Measurements from ENCODE around the gene MYBPH. TPM values are rescaled to one million over a fixed set of nuclear protein-coding genes. Genes with fewer than 3 reads are reported as not detected.

MYBPH gene
- total and polyA plus RNA-seq, 2 donors = 8.9 TPM; not detected in 1

DNA sequence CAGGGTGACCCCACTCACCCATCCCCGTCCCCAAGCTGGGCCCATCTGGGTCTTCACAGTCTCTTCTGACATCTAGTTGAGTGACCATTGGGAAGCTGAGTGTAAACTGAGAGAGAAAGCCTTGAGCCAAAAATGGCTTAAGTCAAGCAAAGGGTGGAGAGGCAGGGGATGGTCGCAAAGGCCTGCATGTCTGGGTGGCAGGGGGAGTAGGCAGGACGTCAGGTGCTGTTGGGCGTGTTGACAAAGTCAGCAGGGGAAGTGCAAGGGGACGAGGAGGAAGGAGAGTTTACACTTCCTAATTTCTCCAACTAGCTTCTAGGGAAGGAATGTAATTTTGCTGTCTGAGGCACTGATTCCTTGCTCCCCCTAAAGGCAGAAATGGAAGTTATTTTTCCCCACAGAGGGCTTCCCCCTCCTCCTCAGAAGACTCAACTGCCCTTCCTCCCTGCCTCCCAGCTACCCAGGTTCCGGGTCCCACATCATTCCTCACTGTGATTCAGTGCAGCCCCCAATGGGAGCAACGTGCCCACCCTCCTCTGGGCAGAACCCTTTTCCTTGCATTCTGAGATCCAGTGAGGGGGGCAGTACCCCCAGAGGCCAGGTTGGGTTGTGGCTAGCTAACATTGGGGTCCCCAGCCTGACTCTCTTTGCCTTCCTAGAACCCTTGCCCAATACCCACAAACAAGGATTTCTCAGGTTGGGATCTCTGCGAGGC, 49.3 kb downstream of the MYBPH start:
- Histone ChIP-seq H3K27ac (ENCODE audit: low read depth) (no peak overlapping the region), H3K4me3 (ENCODE audit: low read depth, low read length) (no peak overlapping the region), H3K4me1 (ENCODE audit: insufficient read depth) (no peaks in the 10 kb centered on the region), H3K36me3 (ENCODE audit: insufficient read depth) (no peaks in the 10 kb centered on the region)
- WGBS = 29% methylated on average over 8 of the region's 8 CpGs
- DNase-seq (ENCODE audit: extremely low spot score) = no peak

GRCh38 chr1:203124546-203125317, 50.9 kb downstream of the MYBPH start:
- H3K36me3 ChIP-seq (ENCODE audit: insufficient read depth) = no peaks in the 10 kb centered on the region
- no peaks in the 10 kb centered on the region for H3K4me1 ChIP-seq (ENCODE audit: insufficient read depth)
- H3K4me3 ChIP-seq (ENCODE audit: low read depth, low read length) = no peak overlapping the region
- WGBS = 61% methylated on average over 5 of the region's 5 CpGs
- H3K27ac ChIP-seq (ENCODE audit: low read depth) = no peak overlapping the region
- no peak for DNase-seq (ENCODE audit: extremely low spot score)

DNA sequence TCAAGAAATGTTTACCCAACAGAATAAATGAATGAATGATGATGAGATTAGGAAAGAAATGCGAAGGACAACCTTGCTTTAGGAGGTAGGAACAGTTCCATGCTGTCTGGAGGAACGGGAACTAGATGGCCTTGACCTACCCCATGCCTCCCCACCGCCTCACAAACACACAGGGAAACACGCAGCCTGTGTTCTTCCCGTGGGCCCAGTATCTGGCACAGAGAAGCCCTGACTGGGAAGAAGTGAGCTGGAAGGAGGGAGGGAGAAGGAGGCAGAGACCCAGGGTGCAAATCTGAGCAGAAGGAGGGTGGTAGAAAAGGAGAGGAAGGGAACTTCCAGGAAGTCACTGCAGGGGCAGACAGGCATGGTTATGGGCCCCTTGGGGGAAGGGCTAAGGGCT, 51.6 kb downstream of the MYBPH start:
- no peak for DNase-seq (ENCODE audit: extremely low spot score)
- Histone ChIP-seq H3K36me3 (ENCODE audit: insufficient read depth) (no peaks in the 10 kb centered on the region), H3K27ac (ENCODE audit: low read depth) (no peak overlapping the region), H3K4me3 (ENCODE audit: low read depth, low read length) (no peak overlapping the region), H3K4me1 (ENCODE audit: insufficient read depth) (no peaks in the 10 kb centered on the region)
- WGBS = 66% methylated on average over 5 of the region's 5 CpGs

- no peaks in the 10 kb centered on the region for H3K4me1 ChIP-seq (ENCODE audit: insufficient read depth)
- H3K36me3 ChIP-seq (ENCODE audit: insufficient read depth) = no peaks in the 10 kb centered on the region
- H3K27ac ChIP-seq (ENCODE audit: low read depth) = no peak overlapping the region
- no peak overlapping the region for H3K4me3 ChIP-seq (ENCODE audit: low read depth, low read length)
- WGBS = 98% methylated on average over 2 of the region's 2 CpGs
- no peak for DNase-seq (ENCODE audit: extremely low spot score)
Measured at GRCh38 chr1:203122159-203122558, 53.5 kb downstream of the MYBPH start.

DNA sequence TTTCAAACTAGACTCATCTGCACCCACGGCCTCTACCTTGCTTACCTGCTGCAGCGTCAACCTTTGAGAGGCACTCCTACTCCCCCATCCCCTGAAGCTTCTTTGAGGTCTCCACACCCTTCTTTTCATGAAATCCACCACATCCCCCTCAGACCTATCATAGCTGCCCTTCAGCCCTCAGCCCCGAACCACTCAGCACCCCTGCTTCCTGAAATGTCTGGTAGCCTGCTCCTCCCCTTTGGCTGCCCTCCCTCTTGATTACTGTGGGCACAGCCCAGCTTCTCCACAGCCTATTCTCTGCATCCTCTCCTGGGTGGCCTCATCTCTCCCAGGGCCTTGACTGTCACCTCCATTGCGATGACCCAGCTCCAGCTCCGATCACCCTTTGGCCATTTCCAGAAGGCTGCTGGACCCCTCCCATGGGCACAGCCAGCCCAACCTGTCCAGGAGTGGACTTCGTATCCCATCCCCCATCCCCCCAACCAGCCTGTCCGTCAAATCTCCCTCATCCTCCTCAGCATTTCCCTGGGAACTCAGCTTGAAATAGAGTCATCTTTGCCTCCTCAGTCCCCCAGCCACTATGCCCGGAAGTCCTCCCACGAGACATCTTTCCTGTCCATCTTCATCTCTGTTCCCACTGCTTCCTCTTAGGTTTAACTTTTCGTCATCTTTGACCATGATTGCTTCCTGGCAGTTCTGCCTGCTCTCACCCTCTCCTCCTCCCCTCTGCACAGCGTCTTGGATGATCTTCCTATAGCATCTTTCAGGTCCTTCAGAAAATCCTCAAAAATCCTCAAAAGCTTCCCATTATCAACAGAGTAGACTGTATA, 54.2 kb downstream of the MYBPH start:
- Histone ChIP-seq H3K4me3 (ENCODE audit: low read depth, low read length) (no peak overlapping the region), H3K4me1 (ENCODE audit: insufficient read depth) (no peaks in the 10 kb centered on the region), H3K36me3 (ENCODE audit: insufficient read depth) (no peaks in the 10 kb centered on the region), H3K27ac (ENCODE audit: low read depth) (no peak overlapping the region)
- WGBS = 78% methylated on average over 11 of the region's 11 CpGs
- DNase-seq (ENCODE audit: extremely low spot score) = no peak

DNA sequence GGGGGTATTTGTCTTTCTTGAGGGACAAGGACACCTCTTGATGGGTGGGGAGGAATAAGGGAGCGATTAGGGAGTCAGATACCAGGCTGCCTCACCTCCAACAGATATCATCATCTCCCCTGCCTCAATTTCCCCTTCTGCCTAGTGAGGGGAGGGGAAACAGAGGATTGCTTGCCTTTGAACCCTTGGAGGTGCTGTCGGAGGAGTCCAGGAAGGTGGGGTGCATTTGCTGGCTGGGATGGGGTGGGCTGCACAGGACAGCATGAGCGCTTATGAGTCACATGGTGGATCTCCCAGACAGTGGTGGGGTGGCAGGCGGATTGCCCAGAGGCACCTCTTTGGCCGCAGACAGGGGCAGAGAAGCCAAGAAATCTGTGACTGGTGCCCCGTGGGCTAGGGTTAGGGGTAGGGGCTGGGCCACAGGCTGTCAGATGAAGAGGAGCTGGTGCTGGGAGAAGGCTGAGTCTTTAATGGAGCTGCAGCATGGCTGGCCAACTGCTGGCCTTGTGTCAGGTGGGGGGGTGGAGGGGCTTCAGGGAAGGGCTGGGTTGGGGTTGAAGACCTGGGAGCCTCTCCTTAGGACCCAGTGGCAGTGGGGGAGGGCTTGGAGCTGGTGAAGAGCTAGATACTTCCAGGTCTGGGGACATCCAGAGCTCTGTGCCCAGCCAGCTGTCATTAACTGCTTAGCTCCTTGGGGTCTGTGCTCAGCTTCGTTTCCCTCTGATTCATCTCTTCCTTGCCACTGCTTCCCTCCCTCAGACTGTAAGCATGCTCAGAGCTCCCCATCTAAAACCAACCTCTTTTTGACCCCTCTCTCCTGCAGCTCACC, 55.1 kb downstream of the MYBPH start:
- Histone ChIP-seq H3K36me3 (ENCODE audit: insufficient read depth) (no peaks in the 10 kb centered on the region), H3K27ac (ENCODE audit: low read depth) (no peak overlapping the region), H3K4me3 (ENCODE audit: low read depth, low read length) (no peak overlapping the region), H3K4me1 (ENCODE audit: insufficient read depth) (no peaks in the 10 kb centered on the region)
- WGBS = 75% methylated on average over 7 of the region's 7 CpGs
- no peak for DNase-seq (ENCODE audit: extremely low spot score)

Other genes starting within 250 kb of the MYBPH start
- gene KLHL12, start 248.6 kb downstream of the MYBPH start, total RNA-seq = 25.1 TPM
- gene KLHL12, start 248.6 kb downstream of the MYBPH start, polyA plus RNA-seq = 19.3 TPM
- gene ADIPOR1, start 217.5 kb downstream of the MYBPH start, total RNA-seq = 63.6 TPM
- 71.1 TPM for gene ADIPOR1, start 217.5 kb downstream of the MYBPH start, polyA plus RNA-seq
- 33.7 TPM for gene CYB5R1, start 208.6 kb downstream of the MYBPH start, total RNA-seq
- 72.3 TPM for gene CYB5R1, start 208.6 kb downstream of the MYBPH start, polyA plus RNA-seq
- gene TMEM183A, start 168.5 kb downstream of the MYBPH start, total RNA-seq = 60.9 TPM
- 50.4 TPM for gene TMEM183A, start 168.5 kb downstream of the MYBPH start, polyA plus RNA-seq
- 6.5 TPM for gene PPFIA4, start 149.3 kb downstream of the MYBPH start, total RNA-seq
- gene PPFIA4, start 149.3 kb downstream of the MYBPH start, polyA plus RNA-seq = 1.3 TPM
- gene MYOG, start 89.8 kb downstream of the MYBPH start, total RNA-seq = 12.7 TPM
- not detected for gene MYOG, start 89.8 kb downstream of the MYBPH start, polyA plus RNA-seq
- gene ADORA1, start 48.1 kb downstream of the MYBPH start, total RNA-seq = 1.4 TPM
- 1.1 TPM for gene ADORA1, start 48.1 kb downstream of the MYBPH start, polyA plus RNA-seq
- 0.53 TPM for gene CHI3L1, start 10.9 kb upstream of the MYBPH start, total RNA-seq
- 4.7 TPM for gene CHI3L1, start 10.9 kb upstream of the MYBPH start, polyA plus RNA-seq
- 0.11 TPM for gene CHIT1, start 53.8 kb upstream of the MYBPH start, total RNA-seq
- gene CHIT1, start 53.8 kb upstream of the MYBPH start, polyA plus RNA-seq = not detected
- 58.6 TPM for gene BTG2, start 129.7 kb upstream of the MYBPH start, total RNA-seq
- 464 TPM for gene BTG2, start 129.7 kb upstream of the MYBPH start, polyA plus RNA-seq
- 68.4 TPM for gene FMOD, start 175.3 kb upstream of the MYBPH start, total RNA-seq
- 46.0 TPM for gene FMOD, start 175.3 kb upstream of the MYBPH start, polyA plus RNA-seq

Data from urinary bladder (tissue), 4 donors.